GM23248 (cell line): ENCODE results near the gene RNF213.

Source experiments
- EZH2 ChIP-seq: fragments of 200-600 bp; sonication (generic); IDR thresholded peaks from 2 replicates; pipeline ENCODE4 v1.6.1; 2018; ENCODE audit warnings: antibody characterized with exemption, mild to moderate bottlenecking; ENCODE audit not compliant: insufficient read depth, poor library complexity, severe bottlenecking
- EZH2phosphoT487 ChIP-seq: fragments of 200-600 bp; sonication (generic); IDR thresholded peaks from 2 replicates; pipeline ENCODE4 v1.6.1; 2018; ENCODE audit warnings: antibody characterized with exemption, moderate library complexity, mild to moderate bottlenecking, low read depth; ENCODE audit not compliant: insufficient read depth

DNA sequence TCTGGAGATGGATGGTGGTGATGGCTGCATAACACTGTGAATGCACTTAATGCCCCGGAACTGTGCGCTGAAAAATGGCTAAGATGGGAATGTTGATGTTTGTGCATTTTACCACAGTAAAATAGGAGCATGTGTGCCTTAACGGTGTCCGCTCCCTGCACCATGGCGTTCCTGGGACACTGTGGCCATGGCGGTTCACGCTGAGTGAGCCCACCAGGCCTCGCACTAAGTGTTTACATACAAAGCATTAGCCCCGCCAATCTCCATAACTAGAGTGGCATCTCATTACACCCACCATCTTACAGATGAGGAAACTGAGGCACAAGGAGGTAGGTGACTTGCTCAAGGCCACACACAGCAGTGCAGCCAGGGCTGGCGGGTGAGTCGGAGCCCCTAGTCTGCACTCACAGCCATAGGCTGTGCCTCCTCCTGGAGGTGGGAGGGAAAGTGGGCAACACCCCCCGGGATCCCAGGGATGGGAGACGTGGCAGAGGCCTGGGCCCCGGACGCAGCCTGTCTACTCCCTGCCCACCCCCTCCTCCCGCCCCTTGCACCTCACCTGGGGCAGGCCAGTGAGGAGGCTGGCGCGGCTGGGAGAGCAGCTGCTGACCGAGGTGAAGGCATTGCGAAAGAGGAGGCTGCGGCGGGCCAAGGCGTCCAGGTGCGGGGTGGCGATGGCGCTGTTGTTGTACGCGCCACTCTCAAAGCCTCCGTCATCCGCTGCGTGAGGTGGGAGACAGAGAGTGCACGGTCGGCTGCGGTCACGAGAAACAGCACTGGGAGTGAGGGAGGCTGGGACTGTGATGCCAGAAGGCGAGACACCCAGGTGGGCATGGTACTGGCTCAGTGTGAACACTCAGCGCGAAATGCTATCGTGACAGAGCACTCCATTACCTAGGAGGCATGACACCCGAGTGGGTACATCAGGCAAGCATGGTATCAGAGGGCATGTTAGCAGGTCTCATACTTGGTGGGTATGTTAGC is 43.9 kb upstream of the RNF213 start:
- TF ChIP-seq EZH2 (no peak), EZH2phosphoT487 (no peak)
